GM10248 (cell line): ENCODE results near the gene CD300LB.
"Not testable (repeated sequence)": the region's sequence is repeated elsewhere in the genome, so short reads cannot be mapped to it uniquely, and the experiment has no call there.

ENCODE experiments used
- CTCF ChIA-PET: fragments of 300-600 bp; sonication (Branson Sonifier 250); formaldehyde crosslinking; extraction: SDS; loops from one replicate; lab custom pipeline; 2021; ENCODE audit warnings: antibody characterized with exemption; lab: Yijun Ruan, JAX
- POLR2A ChIA-PET: fragments of 350-650 bp; sonication (Branson Sonifier 250); formaldehyde crosslinking; extraction: SDS; loops from one replicate; lab custom pipeline; 2020; ENCODE audit warnings: antibody characterized with exemption; lab: Yijun Ruan, JAX
- DNase-seq: peaks from one replicate; pipeline ENCODE4 v3.0.0; 2012; ENCODE audit errors: extremely low spot score
- CTCF ChIP-seq: IDR thresholded peaks from 2 replicates; pipeline ENCODE4 v1.5.1; 2012; ENCODE audit warnings: mild to moderate bottlenecking, low read depth; ENCODE audit errors: extremely low read depth, missing control alignments, control extremely low read depth

Gene CD300LB

DNA sequence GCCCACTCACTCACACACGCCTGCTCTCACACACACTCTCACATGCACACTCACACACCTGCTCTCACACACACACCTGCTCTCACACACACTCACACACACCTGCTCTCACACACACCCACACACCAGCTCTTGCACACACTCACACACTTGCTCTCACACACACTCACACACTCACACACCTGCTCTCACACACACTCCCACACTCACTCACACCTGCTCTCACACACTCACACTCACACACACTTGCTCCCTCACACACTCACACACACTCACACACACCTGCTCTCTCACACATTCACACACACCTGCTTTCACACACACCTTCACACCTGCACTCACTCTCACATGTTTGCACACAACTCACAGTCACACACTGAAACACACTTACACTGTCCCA, 32.1 kb upstream of the CD300LB start:
- DNase-seq: no peak
- ChIA-PET CTCF (no interaction called here), POLR2A (no interaction called here)
- no peak for TF ChIP-seq CTCF

GRCh38 chr17:74561586-74561985, 30.3 kb upstream of the CD300LB start:
- ChIA-PET POLR2A (no interaction called here), CTCF (interaction anchor here (0.7 to 1.4 kb wide), 3 partner anchors 11 to 209 kb away, joined by 3 to 4 read pairs (median 4); no protein-coding TSS in a partner anchor)
- no peak for TF ChIP-seq CTCF
- DNase-seq: no peak

- POLR2A ChIA-PET: no interaction called here
- CTCF ChIA-PET: no interaction called here
- no peak for TF ChIP-seq CTCF
- DNase-seq: no peak
Measured at GRCh38 chr17:74558882-74559519, 27.7 kb upstream of the CD300LB start.

DNA sequence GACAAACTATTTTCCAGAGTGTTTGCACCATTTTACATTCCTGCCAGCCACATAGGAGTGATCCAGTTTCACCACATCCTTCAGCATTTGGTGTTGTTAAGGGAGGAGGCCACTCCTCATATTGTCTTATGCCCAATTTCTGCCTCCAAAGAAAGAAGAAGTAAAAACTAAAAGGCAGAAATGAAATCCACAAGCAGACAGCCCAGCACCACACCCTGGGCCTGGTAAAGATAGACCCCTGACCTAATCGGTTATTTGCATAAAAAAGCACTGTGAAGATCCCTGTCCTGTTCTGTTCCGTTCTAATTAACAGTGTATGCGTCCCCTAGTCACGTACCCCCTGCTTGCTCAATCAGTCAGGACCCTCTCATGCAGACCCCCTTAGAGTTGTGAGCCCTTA, 27.1 kb upstream of the CD300LB start:
- CTCF ChIA-PET: interaction anchor here (1.5 to 5.1 kb wide), 2 partner anchors 8 to 191 kb away, joined by 4 to 27 read pairs; partner anchors contain the start of gene CD300H
- not testable (repeated sequence) for DNase-seq
- POLR2A ChIA-PET: interaction anchor here (0.6 kb wide), 1 partner anchor 352 kb away, joined by 4 read pairs; no protein-coding TSS in a partner anchor

DNA sequence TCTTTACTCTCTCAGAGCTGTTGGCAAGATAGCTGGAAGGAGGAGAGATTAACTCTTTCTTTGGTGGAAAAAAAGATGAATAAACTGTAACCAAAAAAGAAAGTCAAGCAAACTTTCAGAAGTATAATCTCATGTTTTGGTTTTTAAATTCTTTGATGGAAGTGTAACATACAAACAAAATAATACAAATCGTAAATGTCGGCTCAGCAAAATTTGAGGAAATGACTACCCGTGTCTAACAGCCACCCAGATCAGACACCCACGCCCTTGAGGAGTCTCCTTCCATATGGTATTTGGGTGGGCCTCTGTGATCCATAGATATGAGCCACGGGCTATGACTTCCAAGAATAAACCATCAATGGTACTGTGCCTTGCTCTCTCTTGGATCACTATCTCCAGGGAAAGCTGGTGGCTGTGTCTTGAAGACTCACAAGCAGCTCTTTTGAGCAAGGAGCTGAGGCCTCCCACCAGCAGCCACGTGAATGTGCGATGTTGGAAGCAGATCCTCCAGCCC, 24.2 kb upstream of the CD300LB start:
- DNase-seq: no peak
- CTCF ChIA-PET: interaction anchor here (5.1 kb wide), 1 partner anchor 11 kb away, joined by 27 read pairs; the partner anchor contains the start of gene CD300H
- POLR2A ChIA-PET: no interaction called here
- TF ChIP-seq CTCF: no peak

- TF ChIP-seq CTCF: no peak
- DNase-seq: no peak
- CTCF ChIA-PET: interaction anchor here (1.1 to 5.1 kb wide), 2 partner anchors 12 to 98 kb away, joined by 3 to 27 read pairs; partner anchors contain the start of gene CD300H
- POLR2A ChIA-PET: no interaction called here
Measured at GRCh38 chr17:74554909-74555308, 23.6 kb upstream of the CD300LB start.

GRCh38 chr17:74552037-74552436, 20.8 kb upstream of the CD300LB start:
- POLR2A ChIA-PET: no interaction called here
- no peak for TF ChIP-seq CTCF
- no peak for DNase-seq
- CTCF ChIA-PET: no interaction called here
